ENCODE measurements around the gene NGF. TPM values are rescaled to one million over a fixed set of nuclear protein-coding genes. Genes with fewer than 3 reads are reported as not detected.
A peak's percentile ranks its signal among the peaks of the same experiment; 100 is the strongest.

Gene NGF
- total RNA-seq, 1 donor from 2014 or later, result 12.9 TPM

DNA sequence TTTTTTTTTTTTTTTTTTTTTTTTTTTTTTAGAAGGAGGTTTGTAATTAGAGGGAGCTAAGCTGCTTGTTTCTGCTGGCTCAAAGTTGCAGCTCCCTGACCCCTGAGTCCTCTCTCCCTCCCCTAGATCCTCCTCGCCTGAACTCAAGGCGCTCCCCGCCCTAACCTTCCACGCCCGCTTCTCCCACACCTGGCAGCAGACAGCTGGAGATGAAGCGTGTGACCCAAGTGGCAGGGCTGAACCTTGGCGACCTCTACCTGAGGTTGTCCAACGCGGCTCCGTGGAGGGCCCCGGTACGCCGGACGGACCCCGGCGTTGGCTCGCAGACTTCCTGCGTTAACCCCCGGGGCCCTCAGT is 795 bp downstream of the NGF start:
- no peaks in the 10 kb centered on the region for H3K36me3 ChIP-seq (ENCODE audit: insufficient read depth, low read length)
- peaks cover 13% of the 10 kb centered on the region for H3K79me2 ChIP-seq (ENCODE audit: insufficient read depth, low read length)
- H3K4me1 ChIP-seq (ENCODE audit: insufficient read depth, low read length), result peaks cover 9% of the 10 kb centered on the region
- peak overlapping the region; percentile 77 for H3K4me3 ChIP-seq (ENCODE audit: insufficient read depth, low read depth, low read length)
- H3K27me3 Mint-ChIP-seq (ENCODE audit: low read depth, unreplicated experiment), result peaks cover 17% of the 10 kb centered on the region
- no peak for FAIRE-seq
- H3K4me2 ChIP-seq (ENCODE audit: low read length), result peak overlapping the region; percentile 99
- H3K36me3 Mint-ChIP-seq (ENCODE audit: low read depth, unreplicated experiment), result no peaks in the 10 kb centered on the region
- H3K4me3 Mint-ChIP-seq (ENCODE audit: unreplicated experiment), result peak overlapping the region; percentile 90
- TF ChIP-seq, protein P1, sequence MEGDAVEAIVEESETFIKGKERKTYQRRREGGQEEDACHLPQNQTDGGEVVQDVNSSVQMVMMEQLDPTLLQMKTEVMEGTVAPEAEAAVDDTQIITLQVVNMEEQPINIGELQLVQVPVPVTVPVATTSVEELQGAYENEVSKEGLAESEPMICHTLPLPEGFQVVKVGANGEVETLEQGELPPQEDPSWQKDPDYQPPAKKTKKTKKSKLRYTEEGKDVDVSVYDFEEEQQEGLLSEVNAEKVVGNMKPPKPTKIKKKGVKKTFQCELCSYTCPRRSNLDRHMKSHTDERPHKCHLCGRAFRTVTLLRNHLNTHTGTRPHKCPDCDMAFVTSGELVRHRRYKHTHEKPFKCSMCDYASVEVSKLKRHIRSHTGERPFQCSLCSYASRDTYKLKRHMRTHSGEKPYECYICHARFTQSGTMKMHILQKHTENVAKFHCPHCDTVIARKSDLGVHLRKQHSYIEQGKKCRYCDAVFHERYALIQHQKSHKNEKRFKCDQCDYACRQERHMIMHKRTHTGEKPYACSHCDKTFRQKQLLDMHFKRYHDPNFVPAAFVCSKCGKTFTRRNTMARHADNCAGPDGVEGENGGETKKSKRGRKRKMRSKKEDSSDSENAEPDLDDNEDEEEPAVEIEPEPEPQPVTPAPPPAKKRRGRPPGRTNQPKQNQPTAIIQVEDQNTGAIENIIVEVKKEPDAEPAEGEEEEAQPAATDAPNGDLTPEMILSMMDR (IDR thresholded peaks at IDR 0.05; ENCODE audit: insufficient read depth, low read depth, low read length), result no peak
- TF ChIP-seq EZH2 (IDR thresholded peaks at IDR 0.05; ENCODE audit: insufficient read depth, low read length), result no peak
- H3K4me1 Mint-ChIP-seq (ENCODE audit: low read depth, unreplicated experiment), result peaks cover 31% of the 10 kb centered on the region
- H2AFZ ChIP-seq (ENCODE audit: low read depth, low read length), result peak overlapping the region; percentile 96
- H3K27ac ChIP-seq (ENCODE audit: low read depth, low read length), result peak overlapping the region; percentile 70
- peak overlapping the region; percentile 34 for H3K27ac Mint-ChIP-seq (ENCODE audit: unreplicated experiment)
- peak overlapping the region; percentile 90 for H3K9ac ChIP-seq (ENCODE audit: low read length)
- DNase-seq (ENCODE audit: low read depth), result no peak
- no peaks in the 10 kb centered on the region for H3K9me3 ChIP-seq (ENCODE audit: insufficient read depth, low read depth, low read length)
- H4K20me1 ChIP-seq (ENCODE audit: insufficient read depth, low read length), result no peaks in the 10 kb centered on the region
- peaks cover 3% of the 10 kb centered on the region for H3K27me3 ChIP-seq (ENCODE audit: insufficient read depth, low read length)
- peaks cover 1% of the 10 kb centered on the region for H3K9me3 Mint-ChIP-seq (ENCODE audit: unreplicated experiment)

GRCh38 chr1:115336741-115337140 is 1.3 kb downstream of the NGF start:
- DNase-seq (ENCODE audit: low read depth) (no peak), FAIRE-seq (no peak)
- peak overlapping the region; percentile 77 for H3K4me3 ChIP-seq (ENCODE audit: insufficient read depth, low read depth, low read length)
- no peak overlapping the region for H2AFZ ChIP-seq (ENCODE audit: low read depth, low read length)
- H3K36me3 ChIP-seq (ENCODE audit: insufficient read depth, low read length), result no peaks in the 10 kb centered on the region
- H3K4me2 ChIP-seq (ENCODE audit: low read length), result peak overlapping the region; percentile 99
- peaks cover 33% of the 10 kb centered on the region for H3K4me1 Mint-ChIP-seq (ENCODE audit: low read depth, unreplicated experiment)
- no peaks in the 10 kb centered on the region for H3K9me3 Mint-ChIP-seq (ENCODE audit: unreplicated experiment)
- H3K27ac Mint-ChIP-seq (ENCODE audit: unreplicated experiment), result no peak overlapping the region
- H3K4me3 Mint-ChIP-seq (ENCODE audit: unreplicated experiment), result peak overlapping the region; percentile 79
- TF ChIP-seq, protein P1 (IDR thresholded peaks at IDR 0.05; ENCODE audit: insufficient read depth, low read depth, low read length), result no peak
- TF ChIP-seq EZH2 (IDR thresholded peaks at IDR 0.05; ENCODE audit: insufficient read depth, low read length), result no peak
- H3K9ac ChIP-seq (ENCODE audit: low read length), result peak overlapping the region; percentile 90
- H3K27ac ChIP-seq (ENCODE audit: low read depth, low read length), result no peak overlapping the region
- H3K36me3 Mint-ChIP-seq (ENCODE audit: low read depth, unreplicated experiment), result no peaks in the 10 kb centered on the region
- H3K27me3 ChIP-seq (ENCODE audit: insufficient read depth, low read length), result peaks cover 3% of the 10 kb centered on the region
- H3K79me2 ChIP-seq (ENCODE audit: insufficient read depth, low read length), result peaks cover 13% of the 10 kb centered on the region
- peaks cover 13% of the 10 kb centered on the region for H3K27me3 Mint-ChIP-seq (ENCODE audit: low read depth, unreplicated experiment)
- H3K9me3 ChIP-seq (ENCODE audit: insufficient read depth, low read depth, low read length), result no peaks in the 10 kb centered on the region
- H3K4me1 ChIP-seq (ENCODE audit: insufficient read depth, low read length), result peaks cover 12% of the 10 kb centered on the region
- H4K20me1 ChIP-seq (ENCODE audit: insufficient read depth, low read length), result no peaks in the 10 kb centered on the region

DNA sequence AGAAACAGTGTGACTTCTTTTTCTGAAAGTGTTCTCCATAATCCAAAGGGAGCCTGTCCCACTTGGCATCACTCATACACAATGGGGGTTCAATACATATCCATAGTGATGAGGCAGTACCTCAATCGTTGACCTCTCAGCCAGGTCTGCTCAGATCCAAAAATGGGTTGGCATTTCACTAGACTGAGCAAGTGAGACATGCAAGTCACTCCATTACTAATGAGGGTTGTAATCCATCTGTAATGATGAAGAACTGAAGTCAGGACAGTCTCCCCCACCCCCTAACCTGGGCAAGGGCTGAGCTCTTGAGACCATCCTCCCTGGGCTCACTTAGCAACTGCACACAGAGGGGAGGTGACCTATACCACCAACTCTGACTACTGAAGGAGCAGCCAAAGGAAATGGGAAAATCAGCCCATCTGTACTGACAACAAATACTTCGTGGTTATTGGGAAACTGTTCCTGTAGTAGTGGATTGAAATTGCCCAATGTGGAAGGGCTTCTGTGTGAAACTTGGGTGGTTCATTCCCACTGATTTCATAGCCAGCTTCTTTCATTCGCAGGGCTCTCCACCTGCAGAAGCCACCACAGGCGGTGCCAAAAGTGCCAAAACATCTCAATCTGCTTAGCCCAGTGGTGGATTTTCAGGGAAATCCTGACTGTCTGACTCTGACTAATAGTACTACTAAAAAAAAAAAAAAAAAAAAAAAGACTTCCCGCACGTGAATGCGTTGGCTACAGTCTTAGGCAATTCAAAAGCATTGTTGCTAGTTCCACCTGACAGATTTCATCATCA is 5.0 kb downstream of the NGF start:
- no peaks in the 10 kb centered on the region for H3K27me3 Mint-ChIP-seq (ENCODE audit: low read depth, unreplicated experiment)

More for the DNA sequence above, 5.0 kb downstream of the NGF start:
- Histone ChIP-seq H4K20me1 (ENCODE audit: insufficient read depth, low read length) (no peaks in the 10 kb centered on the region), H3K4me3 (ENCODE audit: insufficient read depth, low read depth, low read length) (no peak overlapping the region), H2AFZ (ENCODE audit: low read depth, low read length) (no peak overlapping the region), H3K4me2 (ENCODE audit: low read length) (peak overlapping the region; percentile 28), H3K27me3 (ENCODE audit: insufficient read depth, low read length) (no peaks in the 10 kb centered on the region), H3K9ac (ENCODE audit: low read length) (no peak overlapping the region), H3K27ac (ENCODE audit: low read depth, low read length) (peak overlapping the region; percentile 28), H3K36me3 (ENCODE audit: insufficient read depth, low read length) (no peaks in the 10 kb centered on the region), H3K4me1 (ENCODE audit: insufficient read depth, low read length) (peaks cover 30% of the 10 kb centered on the region), H3K79me2 (ENCODE audit: insufficient read depth, low read length) (peaks cover 25% of the 10 kb centered on the region), H3K9me3 (ENCODE audit: insufficient read depth, low read depth, low read length) (no peaks in the 10 kb centered on the region)
- DNase-seq (ENCODE audit: low read depth) (peak; percentile 77), FAIRE-seq (peak; percentile 64)
- Mint-ChIP-seq H3K4me1 (ENCODE audit: low read depth, unreplicated experiment) (peaks cover 55% of the 10 kb centered on the region), H3K36me3 (ENCODE audit: low read depth, unreplicated experiment) (peaks cover 3% of the 10 kb centered on the region), H3K9me3 (ENCODE audit: unreplicated experiment) (no peaks in the 10 kb centered on the region), H3K27ac (ENCODE audit: unreplicated experiment) (peak overlapping the region; percentile 97), H3K4me3 (ENCODE audit: unreplicated experiment) (no peak overlapping the region)
- TF ChIP-seq, protein P1 (IDR thresholded peaks at IDR 0.05; ENCODE audit: insufficient read depth, low read depth, low read length), result no peak
